HEK293T (cell line): ENCODE measurements around the gene ERAP2.

Experiments
- ARNT ChIP-seq: fragments of 450-650 bp; IDR thresholded peaks from 2 replicates; pipeline ENCODE4 v1.6.1; 2017; ENCODE audit warnings: mild to moderate bottlenecking
- ELF4 ChIP-seq: fragments of 450-650 bp; IDR thresholded peaks from 2 replicates; pipeline ENCODE4 v1.6.1; 2017; ENCODE audit warnings: antibody characterized with exemption
- FOXK2 ChIP-seq: fragments of 450-650 bp; IDR thresholded peaks from 2 replicates; pipeline ENCODE4 v1.6.1; 2016; ENCODE audit warnings: mild to moderate bottlenecking
- HDGF ChIP-seq: fragments of 450-650 bp; IDR thresholded peaks from 2 replicates; pipeline ENCODE4 v1.6.1; 2017; ENCODE audit warnings: antibody characterized with exemption, borderline replicate concordance
- L3MBTL2 ChIP-seq: fragments of 450-650 bp; conservative IDR thresholded peaks from 2 replicates; pipeline ENCODE4 v1.6.1; 2016; ENCODE audit warnings: mild to moderate bottlenecking
- LEF1 ChIP-seq: fragments of 450-650 bp; IDR thresholded peaks from 2 replicates; pipeline ENCODE4 v1.6.1; 2017; ENCODE audit warnings: mild to moderate bottlenecking, borderline replicate concordance
- NFRKB ChIP-seq: fragments of 450-650 bp; IDR thresholded peaks from 2 replicates; pipeline ENCODE4 v1.6.1; 2016; ENCODE audit warnings: mild to moderate bottlenecking, moderate library complexity
- SP1 ChIP-seq: fragments of 450-650 bp; IDR thresholded peaks from 2 replicates; pipeline ENCODE4 v1.6.1; 2017
- SUZ12 ChIP-seq: fragments of 450-650 bp; IDR thresholded peaks from 2 replicates; pipeline ENCODE4 v1.6.1; 2016; ENCODE audit warnings: mild to moderate bottlenecking
- TARDBP ChIP-seq: fragments of 450-650 bp; IDR thresholded peaks from 2 replicates; pipeline ENCODE4 v1.6.1; 2016
- ZNF384 ChIP-seq: fragments of 450-650 bp; IDR thresholded peaks from 2 replicates; pipeline ENCODE4 v1.6.1; 2016
- TF ChIP-seq, protein P1 (sequence below): fragments of 450-650 bp; IDR thresholded peaks from 2 replicates; pipeline ENCODE4 v1.6.1; 2016

DNA sequence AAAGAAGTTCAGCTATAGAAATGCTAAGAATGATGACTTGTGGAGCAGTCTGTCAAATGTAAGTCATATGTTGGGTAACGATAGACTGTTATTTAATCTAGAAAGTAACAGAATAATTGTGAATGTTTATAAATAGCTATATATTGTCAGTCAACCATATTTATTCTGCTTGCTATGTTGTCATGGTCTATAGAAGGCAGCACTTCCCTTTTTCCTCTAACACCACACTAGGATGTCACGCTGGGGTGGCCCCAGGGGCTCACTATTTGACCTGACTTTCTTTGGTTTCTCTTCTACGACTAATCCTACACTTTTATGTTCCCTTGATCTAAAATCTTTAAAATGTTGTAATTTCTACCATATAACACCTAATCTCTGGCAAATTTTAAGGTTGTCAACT is 20.5 kb downstream of the ERAP2 start:
- no peak for TF ChIP-seq LEF1
- no peak for TF ChIP-seq SUZ12
- TF ChIP-seq ARNT, result no peak
- TF ChIP-seq, protein P1, sequence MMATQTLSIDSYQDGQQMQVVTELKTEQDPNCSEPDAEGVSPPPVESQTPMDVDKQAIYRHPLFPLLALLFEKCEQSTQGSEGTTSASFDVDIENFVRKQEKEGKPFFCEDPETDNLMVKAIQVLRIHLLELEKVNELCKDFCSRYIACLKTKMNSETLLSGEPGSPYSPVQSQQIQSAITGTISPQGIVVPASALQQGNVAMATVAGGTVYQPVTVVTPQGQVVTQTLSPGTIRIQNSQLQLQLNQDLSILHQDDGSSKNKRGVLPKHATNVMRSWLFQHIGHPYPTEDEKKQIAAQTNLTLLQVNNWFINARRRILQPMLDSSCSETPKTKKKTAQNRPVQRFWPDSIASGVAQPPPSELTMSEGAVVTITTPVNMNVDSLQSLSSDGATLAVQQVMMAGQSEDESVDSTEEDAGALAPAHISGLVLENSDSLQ, result no peak
- TF ChIP-seq SP1, result no peak
- TF ChIP-seq ELF4, result no peak
- TF ChIP-seq NFRKB, result no peak
- TF ChIP-seq TARDBP, result no peak
- no peak for TF ChIP-seq FOXK2
- no peak for TF ChIP-seq L3MBTL2
- TF ChIP-seq ZNF384, result no peak
- no peak for TF ChIP-seq HDGF
